ENCODE results near the gene TMEM31. TPM values are rescaled to one million over a fixed set of nuclear protein-coding genes. Genes with fewer than 3 reads are reported as not detected.

TMEM31 gene
- total and polyA plus RNA-seq, 9 of the 15 experiments (the other 6 are each of a cell fraction or from before 2014, with no cell fraction given) = 0.18 TPM; not detected in 8

- TF ChIP-seq ZBTB12 (CRISPR knock-in tag; IDR thresholded peaks at IDR 0.05) (no peak), ZSCAN32 (CRISPR knock-in tag; IDR thresholded peaks at IDR 0.05) (no peak), TEAD1 (CRISPR knock-in tag; IDR thresholded peaks at IDR 0.05) (no peak; a peak in 1 of 4 replicates), PURB (CRISPR knock-in tag; IDR thresholded peaks at IDR 0.05; ENCODE audit: low read depth) (no peak), TAF9B (IDR thresholded peaks at IDR 0.05; ENCODE audit: partially characterized antibody) (peak; percentile 24), ETV5 (CRISPR knock-in tag; IDR thresholded peaks at IDR 0.05; ENCODE audit: low read depth) (no peak), ZNF609 (CRISPR knock-in tag; IDR thresholded peaks at IDR 0.05; ENCODE audit: borderline replicate concordance) (no peak), ZNF518B (CRISPR knock-in tag; IDR thresholded peaks at IDR 0.05) (no peak), CCNT2 (IDR thresholded peaks at IDR 0.05; ENCODE audit: borderline replicate concordance, extremely low read depth, insufficient read length, low read depth, low read length) (peak; percentile 61), ZNF282 (CRISPR knock-in tag; IDR thresholded peaks at IDR 0.05) (no peak), CREM (IDR thresholded peaks at IDR 0.05; ENCODE audit: low read depth) (peak; percentile 25; the same call in 1 of the 2 replicates), THRAP3 (IDR thresholded peaks at IDR 0.05; ENCODE audit: borderline replicate concordance) (no peak), RBM34 (IDR thresholded peaks at IDR 0.05; ENCODE audit: borderline replicate concordance, insufficient read depth, low read length) (no peak), CBFB (CRISPR knock-in tag; IDR thresholded peaks at IDR 0.05) (no peak), PTBP1 (IDR thresholded peaks at IDR 0.05; ENCODE audit: low read depth, low read length) (no peak), HNRNPK (IDR thresholded peaks at IDR 0.05; ENCODE audit: low read depth, low read length, poor library complexity, severe bottlenecking) (no peak), NEUROD1 (IDR thresholded peaks at IDR 0.05; ENCODE audit: borderline replicate concordance, low read depth, low read length, partially characterized antibody) (no peak), EP300 (IDR thresholded peaks at IDR 0.05; ENCODE audit: low read length) (no peak)
Measured at GRCh38 chrX:103687073-103687695, 23.5 kb upstream of the TMEM31 start (continued).

Measured in K562 (cell line).